HG02588 (cell line): ENCODE results near the gene FN1.

ENCODE experiments used
- ATAC-seq: cut with Tn5 transposase; IDR thresholded peaks from one replicate; pipeline ENCODE4 v1.9.1; 2021; ENCODE audit warnings: mild to moderate bottlenecking, moderate library complexity; ENCODE audit not compliant: unreplicated experiment

Gene FN1

DNA sequence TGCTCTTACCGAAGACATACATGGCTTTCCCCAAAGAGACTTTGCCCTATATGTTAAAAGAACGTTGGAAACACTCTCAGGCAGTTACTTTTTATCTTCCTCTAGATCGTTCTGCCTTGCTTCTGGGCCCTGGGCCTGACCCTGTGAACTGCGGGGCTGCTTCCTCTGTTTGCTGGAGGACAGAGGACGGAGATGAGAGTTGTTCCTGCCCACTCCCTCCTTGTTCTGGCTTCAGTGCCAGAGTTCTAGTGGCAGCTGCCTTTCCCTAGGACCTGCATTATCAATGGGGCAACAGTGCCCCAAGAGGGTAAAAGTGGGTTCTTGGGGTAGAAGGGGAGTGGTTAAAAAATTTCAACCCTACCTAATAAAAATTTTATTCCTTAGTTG is 6.5 kb upstream of the FN1 start:
- no peak for ATAC-seq

- ATAC-seq = no peak
Observed at GRCh38 chr2:215441560-215442400, 5.9 kb upstream of the FN1 start.

- no peak for ATAC-seq
Observed at GRCh38 chr2:215439980-215440512, 4.2 kb upstream of the FN1 start.

GRCh38 chr2:215439404-215439803 is 3.5 kb upstream of the FN1 start:
- no peak for ATAC-seq

DNA sequence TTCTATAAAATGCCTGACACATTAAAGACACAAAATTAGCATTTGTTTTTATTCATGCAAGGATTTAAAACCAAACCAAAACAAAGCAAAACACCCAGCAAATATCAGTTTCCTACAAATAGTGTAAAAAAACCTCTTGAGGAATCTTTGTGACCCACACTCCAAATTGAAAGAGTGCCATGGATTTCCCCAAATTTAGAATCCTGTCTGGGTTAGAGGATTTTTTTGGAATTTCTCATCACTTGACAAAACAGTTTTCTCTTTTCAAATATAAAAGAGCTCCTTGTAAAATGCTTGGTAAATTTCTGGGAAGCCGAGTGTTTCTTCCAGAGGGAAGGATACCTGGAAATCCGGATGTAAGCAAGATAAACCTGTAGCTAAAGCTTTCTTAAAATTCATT is 1.7 kb upstream of the FN1 start:
- no peak for ATAC-seq

DNA sequence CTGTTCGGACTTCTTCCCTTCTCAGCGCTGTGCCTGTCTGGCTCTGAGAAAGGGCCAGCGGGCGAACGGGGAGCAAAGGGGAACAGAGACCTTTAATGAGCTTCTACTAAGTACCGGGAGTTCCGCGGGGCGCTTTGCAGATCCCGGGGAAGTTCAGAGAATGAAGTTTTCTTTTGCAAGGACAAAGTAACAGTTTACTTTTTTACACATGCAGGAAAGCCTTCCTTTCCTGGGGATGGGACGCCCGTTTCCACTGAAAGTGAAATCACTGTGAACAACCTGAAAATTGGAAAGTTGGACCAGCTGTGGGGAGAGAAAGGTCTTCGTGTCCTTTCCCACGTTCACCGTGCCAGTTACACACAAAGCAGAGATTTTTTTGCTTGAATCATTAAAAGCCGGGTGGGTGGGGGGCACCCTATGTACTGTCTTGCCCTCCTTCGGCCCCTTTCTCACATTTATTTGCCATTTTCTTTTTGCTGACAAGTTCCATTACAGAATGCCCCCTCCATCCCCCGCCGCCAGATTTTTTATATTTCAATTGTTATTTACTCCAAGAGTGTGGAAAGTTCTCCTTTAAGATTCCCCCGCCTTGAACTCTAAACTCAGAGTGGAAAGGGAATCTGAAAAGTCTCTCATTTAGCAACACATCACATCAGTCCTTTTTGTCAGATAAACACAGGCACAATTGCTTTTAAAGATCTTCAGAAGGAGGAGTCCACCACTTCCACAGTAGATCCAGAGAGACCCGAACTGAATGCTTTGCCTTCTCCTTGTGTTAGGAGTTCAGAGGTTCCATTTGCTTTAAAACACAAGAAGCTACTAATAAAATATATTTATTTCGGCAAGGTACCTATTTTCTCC is 1.1 kb upstream of the FN1 start:
- no peak for ATAC-seq

DNA sequence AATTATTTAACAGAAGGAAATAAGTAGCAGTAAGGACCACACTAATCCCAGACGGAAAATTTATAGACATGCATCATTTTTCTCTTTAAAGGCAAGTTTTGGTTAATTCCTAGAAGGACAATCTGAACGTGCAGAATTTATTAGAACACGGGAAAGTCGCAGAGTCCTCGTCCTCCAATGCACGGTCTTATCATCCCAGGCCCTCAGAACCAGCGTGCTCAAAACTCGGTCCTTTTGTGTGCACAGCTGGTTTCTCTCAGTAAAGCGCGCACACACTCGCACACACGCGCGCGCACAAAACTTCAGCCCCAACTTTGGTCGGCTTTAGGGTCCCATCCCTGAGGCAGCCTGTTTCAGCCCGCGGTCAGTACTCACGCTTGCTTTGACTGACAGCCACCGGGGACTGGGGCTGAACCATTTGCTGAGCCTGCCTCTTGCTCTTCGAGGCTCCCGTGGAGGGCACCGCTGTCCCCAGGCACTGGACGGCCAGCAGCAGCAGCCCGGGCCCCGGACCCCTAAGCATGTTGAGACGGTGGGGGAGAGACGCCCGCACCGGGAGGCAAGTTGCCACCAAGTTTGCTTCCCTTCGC is 493 bp downstream of the FN1 start:
- ATAC-seq = peak; percentile 31

GRCh38 chr2:215434447-215435279 is 1.2 kb downstream of the FN1 start:
- no peak for ATAC-seq

DNA sequence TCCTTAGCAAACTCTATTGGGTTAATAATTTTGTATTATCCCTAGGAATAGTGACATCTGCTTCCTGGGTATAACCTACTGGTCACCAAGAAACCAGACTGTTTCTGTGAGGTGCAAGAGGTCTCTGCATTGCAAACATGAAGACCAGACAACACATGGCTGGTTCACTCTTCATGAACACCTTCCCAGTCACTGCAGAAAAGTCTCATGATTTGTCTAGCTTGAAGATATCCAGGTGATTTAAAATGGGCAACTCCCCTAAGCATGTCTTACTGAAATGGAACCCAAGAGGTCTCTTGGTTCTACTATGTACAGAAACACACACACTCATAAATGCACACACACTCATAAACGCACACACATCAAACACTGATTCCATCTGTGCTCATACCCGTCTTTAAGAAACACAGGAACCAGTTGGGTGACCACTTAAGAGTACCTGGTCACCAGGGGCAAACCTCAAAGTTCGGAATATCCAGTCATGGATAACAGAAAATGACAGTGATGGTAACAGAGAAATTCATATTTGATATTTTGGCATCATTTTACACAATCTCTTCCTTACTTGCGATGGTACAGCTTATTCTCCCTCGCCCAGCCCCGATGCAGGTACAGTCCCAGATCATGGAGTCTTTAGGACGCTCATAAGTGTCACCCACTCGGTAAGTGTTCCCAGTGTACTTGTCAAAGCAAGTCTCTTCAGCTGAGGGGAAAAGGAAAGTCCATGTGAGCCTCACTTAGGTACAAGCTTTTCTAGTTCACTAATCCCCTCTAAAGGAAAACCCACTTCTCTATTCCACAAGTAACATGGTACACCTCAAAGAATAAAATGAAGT is 2.9 kb downstream of the FN1 start:
- no peak for ATAC-seq

DNA sequence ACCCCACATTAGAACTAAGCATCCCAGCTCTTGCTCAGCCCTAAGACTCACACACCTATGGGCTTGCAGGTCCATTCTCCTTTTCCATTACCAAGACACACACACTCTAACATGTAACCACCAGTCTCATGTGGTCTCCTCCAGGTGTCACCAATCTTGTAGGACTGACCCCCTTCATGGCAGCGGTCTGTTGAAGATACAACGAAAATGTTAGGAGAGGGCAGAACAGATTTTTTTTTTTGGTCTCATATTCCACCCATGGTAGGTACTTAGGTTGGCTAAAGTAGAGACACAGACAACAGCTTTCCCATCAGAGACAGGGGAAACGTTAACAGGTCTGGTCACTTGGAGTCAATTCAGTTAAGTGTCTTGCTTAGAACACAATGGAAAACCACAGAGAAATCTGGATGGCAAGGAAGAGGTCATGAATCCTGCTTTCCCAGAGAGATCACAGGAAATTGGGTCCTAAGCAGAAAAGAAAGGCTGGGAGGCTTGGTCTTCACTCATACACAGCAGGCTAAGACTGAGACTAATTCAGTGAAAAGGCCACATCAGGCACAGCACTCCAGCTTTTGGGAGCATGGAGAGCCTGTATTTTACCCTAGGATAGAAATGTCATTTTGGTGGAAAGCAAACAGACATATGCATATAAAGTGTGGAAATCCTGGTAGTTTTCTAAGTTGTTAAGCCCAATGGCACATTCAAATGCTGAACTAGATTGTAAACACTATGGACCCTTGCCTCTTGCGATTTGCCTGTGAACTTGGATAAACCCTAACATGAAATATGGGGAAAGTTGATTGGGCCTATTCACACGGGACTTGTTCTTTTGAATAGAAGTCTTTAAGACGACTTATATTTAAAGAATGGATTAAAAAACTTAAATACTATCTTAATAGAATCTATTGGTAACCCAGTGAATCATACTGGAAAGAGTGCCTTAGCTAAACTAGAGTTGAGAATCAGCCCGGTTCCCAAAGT is 3.8 kb downstream of the FN1 start:
- no peak for ATAC-seq

- ATAC-seq = no peak
Observed at GRCh38 chr2:215431290-215431689, 4.6 kb downstream of the FN1 start.

DNA sequence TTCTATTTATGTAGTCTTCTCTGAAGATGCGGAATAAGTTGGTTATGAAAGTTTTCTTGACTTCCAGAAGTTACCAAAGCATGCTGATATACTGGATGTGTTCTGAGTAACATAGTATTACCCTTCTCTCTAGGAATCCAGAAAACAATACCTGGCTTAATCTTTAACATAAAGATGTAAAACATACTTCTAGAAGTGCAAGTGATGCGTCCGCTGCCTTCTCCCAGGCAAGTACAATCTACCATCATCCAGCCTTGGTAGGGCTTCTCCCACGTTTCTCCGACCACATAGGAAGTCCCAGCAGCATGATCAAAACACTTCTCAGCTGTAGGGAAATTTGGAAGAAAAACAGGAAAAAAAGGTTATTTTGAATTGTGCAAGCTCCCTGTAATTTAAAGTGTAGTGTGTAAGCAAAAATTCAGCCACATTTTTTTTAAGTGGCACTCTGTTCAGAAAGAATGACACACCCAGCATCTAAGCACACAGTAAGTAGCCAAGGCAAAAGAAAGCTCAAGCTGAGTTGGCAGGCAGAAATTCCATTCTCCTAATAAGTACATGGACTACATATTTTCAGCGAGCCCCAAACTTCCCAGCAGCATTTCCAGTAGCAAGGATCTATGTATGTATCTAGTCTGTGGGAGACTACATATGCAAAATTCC is 5.2 kb downstream of the FN1 start:
- no peak for ATAC-seq

- ATAC-seq = no peak
Observed at GRCh38 chr2:215429424-215429823, 6.4 kb downstream of the FN1 start.

DNA sequence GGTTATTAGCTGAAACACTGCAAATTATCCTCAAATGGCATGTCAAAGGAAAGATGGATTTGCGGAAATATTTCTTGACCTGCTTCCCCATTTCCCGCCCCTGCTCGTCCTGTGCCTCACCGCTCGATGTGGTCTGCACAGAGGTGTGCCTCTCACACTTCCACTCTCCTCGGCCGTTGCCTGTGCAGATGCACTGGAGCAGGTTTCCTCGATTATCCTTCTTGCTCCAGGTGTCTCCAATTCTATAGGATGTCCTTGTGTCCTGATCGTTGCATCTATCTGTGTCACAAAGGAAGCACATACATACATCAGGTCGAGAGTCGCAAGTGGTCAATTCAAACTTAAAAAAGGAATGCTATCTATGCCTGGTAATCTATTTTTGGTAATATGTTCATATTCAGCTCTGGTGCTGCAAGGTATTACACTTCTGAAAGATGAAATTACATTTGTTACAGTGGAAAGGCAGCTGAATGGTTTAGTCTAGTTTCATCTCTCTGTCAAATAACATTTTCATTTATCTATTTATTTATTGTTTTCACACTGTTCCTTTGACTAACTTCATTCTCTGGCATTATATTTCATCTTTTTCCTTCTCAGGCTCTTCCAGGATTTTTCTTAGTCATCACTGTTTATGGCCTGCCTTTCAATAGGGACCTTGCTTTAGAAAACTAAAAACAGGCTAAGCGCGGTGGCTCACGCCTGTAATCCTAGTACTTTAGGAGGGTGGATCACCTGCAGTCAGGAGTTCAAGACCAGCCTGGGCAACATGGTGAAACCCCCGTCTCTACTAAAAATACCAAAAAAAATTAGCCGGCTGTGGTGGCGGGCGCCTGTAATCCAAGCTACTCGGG is 7.6 kb downstream of the FN1 start:
- no peak for ATAC-seq

- ATAC-seq = no peak
Observed at GRCh38 chr2:215427585-215427984, 8.3 kb downstream of the FN1 start.

DNA sequence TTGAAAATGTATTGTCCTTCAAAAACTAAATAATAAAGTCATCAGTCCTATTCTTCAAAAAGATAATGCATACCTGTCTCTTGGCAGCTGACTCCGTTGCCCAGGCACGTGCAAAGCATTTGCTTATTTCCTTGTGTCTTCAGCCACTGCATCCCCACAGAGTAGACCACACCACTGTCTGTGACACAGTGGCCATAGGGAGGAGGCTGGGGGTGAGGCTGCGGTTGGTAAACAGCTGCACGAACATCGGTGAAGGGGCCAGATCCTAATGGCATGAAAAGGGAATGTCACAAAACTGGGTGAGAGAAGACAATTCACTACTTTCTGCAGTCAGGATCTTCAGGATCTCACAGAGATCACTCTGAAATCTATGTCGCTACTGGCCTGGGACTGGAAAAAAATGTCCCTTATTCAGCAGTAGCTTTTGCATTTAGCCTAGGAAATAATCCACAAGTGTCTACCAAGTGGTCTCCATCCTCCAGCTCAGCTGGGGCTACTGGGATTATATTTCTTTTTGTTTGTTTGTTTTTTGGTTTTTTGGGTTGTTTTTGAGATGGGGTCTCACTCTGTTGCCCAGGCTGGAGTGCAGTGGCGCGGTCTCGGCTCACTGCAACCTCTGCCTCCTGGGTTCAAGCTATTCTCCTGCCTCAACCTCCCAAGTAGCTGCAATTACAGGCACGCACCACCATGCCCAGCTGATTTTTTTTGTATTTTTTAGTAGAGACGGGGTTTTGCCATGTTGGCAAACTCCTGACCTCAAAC is 10.7 kb downstream of the FN1 start:
- ATAC-seq = no peak
